ENCODE measurements around the gene PBX2. TPM values are rescaled to one million over a fixed set of nuclear protein-coding genes. Genes with fewer than 3 reads are reported as not detected.
A peak's percentile ranks its signal among the peaks of the same experiment; 100 is the strongest.

PBX2 gene
- total and polyA plus RNA-seq, 10 of the 15 experiments (the other 5 are each of a cell fraction or from before 2014, with no cell fraction given): 0.84 to 66.5 (median 20.6) TPM

DNA sequence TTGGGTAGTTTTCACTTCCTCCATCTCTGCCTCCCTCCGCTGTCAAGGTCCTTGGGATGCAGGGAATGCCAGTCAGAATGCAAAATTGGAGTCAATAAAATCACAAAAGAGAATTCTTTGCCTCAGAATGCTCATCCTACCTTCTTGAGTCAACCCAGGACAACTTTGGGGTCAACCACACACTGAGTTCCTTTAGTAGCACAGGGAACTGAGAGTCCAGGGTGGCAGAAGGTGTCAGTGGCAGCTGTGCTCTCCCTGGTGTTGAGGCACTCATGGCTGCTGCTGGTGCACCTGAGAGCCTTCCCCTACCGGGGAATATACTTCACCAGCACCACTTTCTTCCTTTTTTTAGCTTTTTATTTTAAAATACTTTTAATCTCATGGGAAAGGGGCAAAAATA is 34.7 kb upstream of the PBX2 start (continued):
- TF ChIP-seq SUPT20H (IDR thresholded peaks at IDR 0.05; ENCODE audit: borderline replicate concordance, control insufficient read depth, low read depth, low read length) (no peak), RAD51 (IDR thresholded peaks at IDR 0.05) (no peak), ESRRA (IDR thresholded peaks at IDR 0.05; ENCODE audit: low read length) (no peak), FOXM1 (IDR thresholded peaks at IDR 0.05; ENCODE audit: low read depth, low read length) (no peak), CBX5 (IDR thresholded peaks at IDR 0.05; ENCODE audit: low read depth) (no peak), BMI1 (IDR thresholded peaks at IDR 0.05; ENCODE audit: borderline replicate concordance) (no peak), IKZF2 (IDR thresholded peaks at IDR 0.05) (peak; percentile 89), SIN3A (IDR thresholded peaks at IDR 0.05; ENCODE audit: low read depth, low read length) (no peak), GABPA (IDR thresholded peaks at IDR 0.05; ENCODE audit: low read depth) (no peak), POU2F2 (IDR thresholded peaks at IDR 0.05; ENCODE audit: borderline replicate concordance, low read depth, low read length) (no peak), TCF12 (IDR thresholded peaks at IDR 0.05; ENCODE audit: low read depth, low read length) (peak; percentile 86), PAX8 (IDR thresholded peaks at IDR 0.05) (no peak), ZNF24 (IDR thresholded peaks at IDR 0.05) (no peak), NRF1 (conservative IDR thresholded peaks at IDR 0.05; ENCODE audit: low read depth, low read length) (no peak), CHD4 (IDR thresholded peaks at IDR 0.05) (no peak), PAX5 (IDR thresholded peaks at IDR 0.05; ENCODE audit: borderline replicate concordance, low read depth, low read length) (peak; percentile 66; the same call in 1 of the 2 replicates), PML (IDR thresholded peaks at IDR 0.05; ENCODE audit: low read length) (no peak)
- TF ChIP-seq, protein P1, sequence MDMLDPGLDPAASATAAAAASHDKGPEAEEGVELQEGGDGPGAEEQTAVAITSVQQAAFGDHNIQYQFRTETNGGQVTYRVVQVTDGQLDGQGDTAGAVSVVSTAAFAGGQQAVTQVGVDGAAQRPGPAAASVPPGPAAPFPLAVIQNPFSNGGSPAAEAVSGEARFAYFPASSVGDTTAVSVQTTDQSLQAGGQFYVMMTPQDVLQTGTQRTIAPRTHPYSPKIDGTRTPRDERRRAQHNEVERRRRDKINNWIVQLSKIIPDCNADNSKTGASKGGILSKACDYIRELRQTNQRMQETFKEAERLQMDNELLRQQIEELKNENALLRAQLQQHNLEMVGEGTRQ (IDR thresholded peaks at IDR 0.05; ENCODE audit: borderline replicate concordance, low read depth, low read length): no peak
- TF ChIP-seq, protein P2, sequence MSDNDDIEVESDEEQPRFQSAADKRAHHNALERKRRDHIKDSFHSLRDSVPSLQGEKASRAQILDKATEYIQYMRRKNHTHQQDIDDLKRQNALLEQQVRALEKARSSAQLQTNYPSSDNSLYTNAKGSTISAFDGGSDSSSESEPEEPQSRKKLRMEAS (IDR thresholded peaks at IDR 0.05; ENCODE audit: low read depth, low read length): no peak
- TF ChIP-seq, protein P3, sequence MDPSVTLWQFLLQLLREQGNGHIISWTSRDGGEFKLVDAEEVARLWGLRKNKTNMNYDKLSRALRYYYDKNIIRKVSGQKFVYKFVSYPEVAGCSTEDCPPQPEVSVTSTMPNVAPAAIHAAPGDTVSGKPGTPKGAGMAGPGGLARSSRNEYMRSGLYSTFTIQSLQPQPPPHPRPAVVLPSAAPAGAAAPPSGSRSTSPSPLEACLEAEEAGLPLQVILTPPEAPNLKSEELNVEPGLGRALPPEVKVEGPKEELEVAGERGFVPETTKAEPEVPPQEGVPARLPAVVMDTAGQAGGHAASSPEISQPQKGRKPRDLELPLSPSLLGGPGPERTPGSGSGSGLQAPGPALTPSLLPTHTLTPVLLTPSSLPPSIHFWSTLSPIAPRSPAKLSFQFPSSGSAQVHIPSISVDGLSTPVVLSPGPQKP (IDR thresholded peaks at IDR 0.05; ENCODE audit: low read depth, low read length): no peak
- TF ChIP-seq, protein P4, sequence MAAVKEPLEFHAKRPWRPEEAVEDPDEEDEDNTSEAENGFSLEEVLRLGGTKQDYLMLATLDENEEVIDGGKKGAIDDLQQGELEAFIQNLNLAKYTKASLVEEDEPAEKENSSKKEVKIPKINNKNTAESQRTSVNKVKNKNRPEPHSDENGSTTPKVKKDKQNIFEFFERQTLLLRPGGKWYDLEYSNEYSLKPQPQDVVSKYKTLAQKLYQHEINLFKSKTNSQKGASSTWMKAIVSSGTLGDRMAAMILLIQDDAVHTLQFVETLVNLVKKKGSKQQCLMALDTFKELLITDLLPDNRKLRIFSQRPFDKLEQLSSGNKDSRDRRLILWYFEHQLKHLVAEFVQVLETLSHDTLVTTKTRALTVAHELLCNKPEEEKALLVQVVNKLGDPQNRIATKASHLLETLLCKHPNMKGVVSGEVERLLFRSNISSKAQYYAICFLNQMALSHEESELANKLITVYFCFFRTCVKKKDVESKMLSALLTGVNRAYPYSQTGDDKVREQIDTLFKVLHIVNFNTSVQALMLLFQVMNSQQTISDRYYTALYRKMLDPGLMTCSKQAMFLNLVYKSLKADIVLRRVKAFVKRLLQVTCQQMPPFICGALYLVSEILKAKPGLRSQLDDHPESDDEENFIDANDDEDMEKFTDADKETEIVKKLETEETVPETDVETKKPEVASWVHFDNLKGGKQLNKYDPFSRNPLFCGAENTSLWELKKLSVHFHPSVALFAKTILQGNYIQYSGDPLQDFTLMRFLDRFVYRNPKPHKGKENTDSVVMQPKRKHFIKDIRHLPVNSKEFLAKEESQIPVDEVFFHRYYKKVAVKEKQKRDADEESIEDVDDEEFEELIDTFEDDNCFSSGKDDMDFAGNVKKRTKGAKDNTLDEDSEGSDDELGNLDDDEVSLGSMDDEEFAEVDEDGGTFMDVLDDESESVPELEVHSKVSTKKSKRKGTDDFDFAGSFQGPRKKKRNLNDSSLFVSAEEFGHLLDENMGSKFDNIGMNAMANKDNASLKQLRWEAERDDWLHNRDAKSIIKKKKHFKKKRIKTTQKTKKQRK (IDR thresholded peaks at IDR 0.05; ENCODE audit: low read depth, low read length): no peak
- TF ChIP-seq, protein P5, sequence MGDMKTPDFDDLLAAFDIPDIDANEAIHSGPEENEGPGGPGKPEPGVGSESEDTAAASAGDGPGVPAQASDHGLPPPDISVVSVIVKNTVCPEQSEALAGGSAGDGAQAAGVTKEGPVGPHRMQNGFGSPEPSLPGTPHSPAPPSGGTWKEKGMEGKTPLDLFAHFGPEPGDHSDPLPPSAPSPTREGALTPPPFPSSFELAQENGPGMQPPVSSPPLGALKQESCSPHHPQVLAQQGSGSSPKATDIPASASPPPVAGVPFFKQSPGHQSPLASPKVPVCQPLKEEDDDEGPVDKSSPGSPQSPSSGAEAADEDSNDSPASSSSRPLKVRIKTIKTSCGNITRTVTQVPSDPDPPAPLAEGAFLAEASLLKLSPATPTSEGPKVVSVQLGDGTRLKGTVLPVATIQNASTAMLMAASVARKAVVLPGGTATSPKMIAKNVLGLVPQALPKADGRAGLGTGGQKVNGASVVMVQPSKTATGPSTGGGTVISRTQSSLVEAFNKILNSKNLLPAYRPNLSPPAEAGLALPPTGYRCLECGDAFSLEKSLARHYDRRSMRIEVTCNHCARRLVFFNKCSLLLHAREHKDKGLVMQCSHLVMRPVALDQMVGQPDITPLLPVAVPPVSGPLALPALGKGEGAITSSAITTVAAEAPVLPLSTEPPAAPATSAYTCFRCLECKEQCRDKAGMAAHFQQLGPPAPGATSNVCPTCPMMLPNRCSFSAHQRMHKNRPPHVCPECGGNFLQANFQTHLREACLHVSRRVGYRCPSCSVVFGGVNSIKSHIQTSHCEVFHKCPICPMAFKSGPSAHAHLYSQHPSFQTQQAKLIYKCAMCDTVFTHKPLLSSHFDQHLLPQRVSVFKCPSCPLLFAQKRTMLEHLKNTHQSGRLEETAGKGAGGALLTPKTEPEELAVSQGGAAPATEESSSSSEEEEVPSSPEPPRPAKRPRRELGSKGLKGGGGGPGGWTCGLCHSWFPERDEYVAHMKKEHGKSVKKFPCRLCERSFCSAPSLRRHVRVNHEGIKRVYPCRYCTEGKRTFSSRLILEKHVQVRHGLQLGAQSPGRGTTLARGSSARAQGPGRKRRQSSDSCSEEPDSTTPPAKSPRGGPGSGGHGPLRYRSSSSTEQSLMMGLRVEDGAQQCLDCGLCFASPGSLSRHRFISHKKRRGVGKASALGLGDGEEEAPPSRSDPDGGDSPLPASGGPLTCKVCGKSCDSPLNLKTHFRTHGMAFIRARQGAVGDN (IDR thresholded peaks at IDR 0.05): no peak
